ENCODE data around the gene CLEC16A. TPM values are rescaled to one million over a fixed set of nuclear protein-coding genes. Genes with fewer than 3 reads are reported as not detected.
A peak's percentile ranks its signal among the peaks of the same experiment; 100 is the strongest.

Gene CLEC16A
- total and polyA plus RNA-seq, 9 of the 15 experiments (the other 6 are each of a cell fraction or from before 2014, with no cell fraction given): 1.00 to 22.3 (median 10.0) TPM

GRCh38 chr16:11224096-11224893 is 279.9 kb downstream of the CLEC16A start (continued):
- TF ChIP-seq PML (IDR thresholded peaks at IDR 0.05; ENCODE audit: low read length): no peak
- TF ChIP-seq ZKSCAN8 (CRISPR knock-in tag; IDR thresholded peaks at IDR 0.05): 0 out of 2 replicates have a peak, but pooled peaks have one; percentile 82
- no peak for TF ChIP-seq TRIM25 (IDR thresholded peaks at IDR 0.05; ENCODE audit: borderline replicate concordance)
- no peak for TF ChIP-seq ATF1 (CRISPR knock-in tag; IDR thresholded peaks at IDR 0.05)
- TF ChIP-seq ATF1 (tag; IDR thresholded peaks at IDR 0.05): peak; percentile 58
- TF ChIP-seq KLF6 (CRISPR knock-in tag; IDR thresholded peaks at IDR 0.05; ENCODE audit: borderline replicate concordance): no peak
- TF ChIP-seq BDP1 (IDR thresholded peaks at IDR 0.05; ENCODE audit: insufficient read depth, insufficient read length): no peak
- TF ChIP-seq ZZZ3 (IDR thresholded peaks at IDR 0.05): no peak
- no peak for TF ChIP-seq DLX4 (CRISPR knock-in tag; IDR thresholded peaks at IDR 0.05)
- TF ChIP-seq KDM1A (IDR thresholded peaks at IDR 0.05): peak in 1 of 2 experiments; percentile 26; a peak in 2 of 4 replicates
- TF ChIP-seq, protein P1, sequence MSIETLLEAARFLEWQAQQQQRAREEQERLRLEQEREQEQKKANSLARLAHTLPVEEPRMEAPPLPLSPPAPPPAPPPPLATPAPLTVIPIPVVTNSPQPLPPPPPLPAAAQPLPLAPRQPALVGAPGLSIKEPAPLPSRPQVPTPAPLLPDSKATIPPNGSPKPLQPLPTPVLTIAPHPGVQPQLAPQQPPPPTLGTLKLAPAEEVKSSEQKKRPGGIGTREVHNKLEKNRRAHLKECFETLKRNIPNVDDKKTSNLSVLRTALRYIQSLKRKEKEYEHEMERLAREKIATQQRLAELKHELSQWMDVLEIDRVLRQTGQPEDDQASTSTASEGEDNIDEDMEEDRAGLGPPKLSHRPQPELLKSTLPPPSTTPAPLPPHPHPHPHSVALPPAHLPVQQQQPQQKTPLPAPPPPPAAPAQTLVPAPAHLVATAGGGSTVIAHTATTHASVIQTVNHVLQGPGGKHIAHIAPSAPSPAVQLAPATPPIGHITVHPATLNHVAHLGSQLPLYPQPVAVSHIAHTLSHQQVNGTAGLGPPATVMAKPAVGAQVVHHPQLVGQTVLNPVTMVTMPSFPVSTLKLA (conservative IDR thresholded peaks at IDR 0.05): peak in 1 of 2 experiments; percentile 45; a peak in 1 of 4 replicates
- TF ChIP-seq, protein P2, sequence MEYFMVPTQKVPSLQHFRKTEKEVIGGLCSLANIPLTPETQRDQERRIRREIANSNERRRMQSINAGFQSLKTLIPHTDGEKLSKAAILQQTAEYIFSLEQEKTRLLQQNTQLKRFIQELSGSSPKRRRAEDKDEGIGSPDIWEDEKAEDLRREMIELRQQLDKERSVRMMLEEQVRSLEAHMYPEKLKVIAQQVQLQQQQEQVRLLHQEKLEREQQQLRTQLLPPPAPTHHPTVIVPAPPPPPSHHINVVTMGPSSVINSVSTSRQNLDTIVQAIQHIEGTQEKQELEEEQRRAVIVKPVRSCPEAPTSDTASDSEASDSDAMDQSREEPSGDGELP (CRISPR knock-in tag; IDR thresholded peaks at IDR 0.05; ENCODE audit: borderline replicate concordance): peak; percentile 56; the same call in 1 of the 2 replicates
- TF ChIP-seq NCOA2 (IDR thresholded peaks at IDR 0.05; ENCODE audit: partially characterized antibody in 2 of 2): no peak
- 0 out of 2 replicates have a peak, but pooled peaks have one; percentile 9 for TF ChIP-seq ZNF583 (CRISPR knock-in tag; IDR thresholded peaks at IDR 0.05)
- TF ChIP-seq, protein P3, sequence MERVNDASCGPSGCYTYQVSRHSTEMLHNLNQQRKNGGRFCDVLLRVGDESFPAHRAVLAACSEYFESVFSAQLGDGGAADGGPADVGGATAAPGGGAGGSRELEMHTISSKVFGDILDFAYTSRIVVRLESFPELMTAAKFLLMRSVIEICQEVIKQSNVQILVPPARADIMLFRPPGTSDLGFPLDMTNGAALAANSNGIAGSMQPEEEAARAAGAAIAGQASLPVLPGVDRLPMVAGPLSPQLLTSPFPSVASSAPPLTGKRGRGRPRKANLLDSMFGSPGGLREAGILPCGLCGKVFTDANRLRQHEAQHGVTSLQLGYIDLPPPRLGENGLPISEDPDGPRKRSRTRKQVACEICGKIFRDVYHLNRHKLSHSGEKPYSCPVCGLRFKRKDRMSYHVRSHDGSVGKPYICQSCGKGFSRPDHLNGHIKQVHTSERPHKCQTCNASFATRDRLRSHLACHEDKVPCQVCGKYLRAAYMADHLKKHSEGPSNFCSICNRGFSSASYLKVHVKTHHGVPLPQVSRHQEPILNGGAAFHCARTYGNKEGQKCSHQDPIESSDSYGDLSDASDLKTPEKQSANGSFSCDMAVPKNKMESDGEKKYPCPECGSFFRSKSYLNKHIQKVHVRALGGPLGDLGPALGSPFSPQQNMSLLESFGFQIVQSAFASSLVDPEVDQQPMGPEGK (CRISPR knock-in tag; IDR thresholded peaks at IDR 0.05; ENCODE audit: borderline replicate concordance): no peak
- no peak for TF ChIP-seq EP300 (IDR thresholded peaks at IDR 0.05; ENCODE audit: low read length)
- no peak; the same call in 1 of the 2 replicates for TF ChIP-seq CREB1 (IDR thresholded peaks at IDR 0.05)
- peak; percentile 45; the same call in 1 of the 2 replicates for TF ChIP-seq CREB1 (CRISPR knock-in tag; IDR thresholded peaks at IDR 0.05)
- TF ChIP-seq TBP (optimal IDR thresholded peaks at IDR 0.05; ENCODE audit: low read depth, low read length): peak; percentile 26
- TF ChIP-seq NCOA6 (IDR thresholded peaks at IDR 0.05): no peak
- TF ChIP-seq RB1 (IDR thresholded peaks at IDR 0.05; ENCODE audit: low read depth): peak; percentile 62; the same call in 1 of the 2 replicates
- TF ChIP-seq ATF7 (IDR thresholded peaks at IDR 0.05): 0 out of 2 replicates have a peak, but pooled peaks have one; percentile 50

Measured in K562 (cell line).